GM12878 (cell line): ENCODE results near the gene SSB. TPM values are rescaled to one million over a fixed set of nuclear protein-coding genes. Genes with fewer than 3 reads are reported as not detected.

Source experiments
- BCL11A ChIP-seq: IDR thresholded peaks from 2 replicates; pipeline ENCODE4 v1.6.1; 2011; ENCODE audit warnings: low read depth, low read length
- E2F4 ChIP-seq: IDR thresholded peaks from 2 replicates; pipeline ENCODE4 v1.6.1; 2012; ENCODE audit warnings: low read depth, low read length, improper control_type of control experiment
- GABPA ChIP-seq: IDR thresholded peaks from 2 replicates; pipeline ENCODE4 v1.6.1; 2014; ENCODE audit warnings: antibody characterized with exemption, low read depth, mild to moderate bottlenecking, inconsistent platforms
- MEF2A ChIP-seq: IDR thresholded peaks from 2 replicates; pipeline ENCODE4 v1.6.1; 2011; ENCODE audit warnings: low read depth, mild to moderate bottlenecking, low read length, moderate library complexity; ENCODE audit not compliant: insufficient read depth
- MTA3 ChIP-seq: IDR thresholded peaks from 2 replicates; pipeline ENCODE4 v1.6.1; 2012; ENCODE audit warnings: low read length, inconsistent platforms, borderline replicate concordance
- NFXL1 ChIP-seq: fragments of 450-650 bp; IDR thresholded peaks from 2 replicates; pipeline ENCODE4 v1.6.1; 2017; ENCODE audit warnings: antibody characterized with exemption, mild to moderate bottlenecking, borderline replicate concordance
- NFYA ChIP-seq: IDR thresholded peaks from 2 replicates; pipeline ENCODE4 v1.6.1; 2011; ENCODE audit warnings: low read depth, mild to moderate bottlenecking, low read length, improper control_type of control experiment, borderline replicate concordance
- PAX8 ChIP-seq: fragments of 450-650 bp; IDR thresholded peaks from 2 replicates; pipeline ENCODE4 v1.6.1; 2017; ENCODE audit warnings: mild to moderate bottlenecking, moderate library complexity
- SIX5 ChIP-seq: IDR thresholded peaks from 2 replicates; pipeline ENCODE4 v1.6.1; 2011; ENCODE audit warnings: mild to moderate bottlenecking, low read depth, low read length, moderate library complexity; ENCODE audit not compliant: severe bottlenecking
- STAT1 ChIP-seq: fragments of 450-650 bp; conservative IDR thresholded peaks from 2 replicates; pipeline ENCODE4 v1.6.1; 2014; ENCODE audit warnings: antibody characterized with exemption, mild to moderate bottlenecking
- ZZZ3 ChIP-seq: IDR thresholded peaks from 2 replicates; pipeline ENCODE4 v1.6.1; 2011; ENCODE audit warnings: low read depth; ENCODE audit not compliant: control insufficient read depth, insufficient read length
- polyA plus RNA-seq, 11 experiments: library from polyadenylated mRNA; depleted of rRNA in 4 of 11; unstranded in 6 of 11; stranded (reverse) in 5 of 11; fragments of >200 nt; fragmentation: Nextera tagmentation in 4 of 11; fragmentation: Illumina TruSeq in 1 of 11; extraction: Ambion mirVana in 4 of 11; extraction: Trizol in 1 of 11; gene quantifications; 1 replicate in 1 of 11; 2 replicates in 10 of 11; pipeline versions ENCODE4 v1.2.1 to v1.2.3, GENCODE V29; 2011 to 2016; ENCODE audit warnings: inconsistent platforms in 2 of 11, missing spikeins in 2 of 11, low read depth in 1 of 11
- total RNA-seq, 4 experiments: library from RNA; depleted of rRNA in 3 of 4; stranded (reverse); fragments of >200 nt in 3 of 4; fragmentation: Illumina TruSeq in 1 of 4; extraction: Trizol in 1 of 4; gene quantifications; 2 replicates each; pipeline versions ENCODE4 v1.2.1 to v1.2.3, GENCODE V29; 2013 to 2021
- TF ChIP-seq, protein P1 (sequence below), 3 experiments: IDR thresholded peaks in 2 of 3; conservative IDR thresholded peaks in 1 of 3; 2 replicates each; pipeline ENCODE4 v1.5.1; 2011; ENCODE audit warnings: low read depth in 3 of 3, low read length in 3 of 3, mild to moderate bottlenecking in 3 of 3, control low read depth in 2 of 3, moderate library complexity in 2 of 3, inconsistent platforms in 1 of 3, mixed read lengths in 1 of 3; ENCODE audit not compliant: control insufficient read depth in 2 of 3, insufficient read depth in 1 of 3; ENCODE audit errors: extremely low read depth in 1 of 3
- TF ChIP-seq, protein P2 (sequence below): fragments of 450-650 bp; IDR thresholded peaks from 2 replicates; pipeline ENCODE4 v1.6.1; 2017; ENCODE audit warnings: mild to moderate bottlenecking, moderate library complexity

The SSB gene
- total and polyA plus RNA-seq, 10 of the 15 experiments (the other 5 are each of a cell fraction or from before 2014, with no cell fraction given): 103 to 313 (median 200) TPM

- TF ChIP-seq, protein P1, sequence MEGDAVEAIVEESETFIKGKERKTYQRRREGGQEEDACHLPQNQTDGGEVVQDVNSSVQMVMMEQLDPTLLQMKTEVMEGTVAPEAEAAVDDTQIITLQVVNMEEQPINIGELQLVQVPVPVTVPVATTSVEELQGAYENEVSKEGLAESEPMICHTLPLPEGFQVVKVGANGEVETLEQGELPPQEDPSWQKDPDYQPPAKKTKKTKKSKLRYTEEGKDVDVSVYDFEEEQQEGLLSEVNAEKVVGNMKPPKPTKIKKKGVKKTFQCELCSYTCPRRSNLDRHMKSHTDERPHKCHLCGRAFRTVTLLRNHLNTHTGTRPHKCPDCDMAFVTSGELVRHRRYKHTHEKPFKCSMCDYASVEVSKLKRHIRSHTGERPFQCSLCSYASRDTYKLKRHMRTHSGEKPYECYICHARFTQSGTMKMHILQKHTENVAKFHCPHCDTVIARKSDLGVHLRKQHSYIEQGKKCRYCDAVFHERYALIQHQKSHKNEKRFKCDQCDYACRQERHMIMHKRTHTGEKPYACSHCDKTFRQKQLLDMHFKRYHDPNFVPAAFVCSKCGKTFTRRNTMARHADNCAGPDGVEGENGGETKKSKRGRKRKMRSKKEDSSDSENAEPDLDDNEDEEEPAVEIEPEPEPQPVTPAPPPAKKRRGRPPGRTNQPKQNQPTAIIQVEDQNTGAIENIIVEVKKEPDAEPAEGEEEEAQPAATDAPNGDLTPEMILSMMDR (IDR thresholded peaks at IDR 0.05 in 2 of 3, conservative IDR thresholded peaks at IDR 0.05 in 1 of 3; ENCODE audit: control insufficient read depth in 2 of 3, extremely low read depth in 1 of 3, insufficient read depth in 1 of 3, low read depth in 3 of 3, low read length in 3 of 3): peak; percentile 85 to 99 (median 98)
- no peak for TF ChIP-seq NFYA
- TF ChIP-seq ZZZ3: no peak
- TF ChIP-seq GABPA: no peak
- TF ChIP-seq E2F4: no peak
- TF ChIP-seq, protein P2, sequence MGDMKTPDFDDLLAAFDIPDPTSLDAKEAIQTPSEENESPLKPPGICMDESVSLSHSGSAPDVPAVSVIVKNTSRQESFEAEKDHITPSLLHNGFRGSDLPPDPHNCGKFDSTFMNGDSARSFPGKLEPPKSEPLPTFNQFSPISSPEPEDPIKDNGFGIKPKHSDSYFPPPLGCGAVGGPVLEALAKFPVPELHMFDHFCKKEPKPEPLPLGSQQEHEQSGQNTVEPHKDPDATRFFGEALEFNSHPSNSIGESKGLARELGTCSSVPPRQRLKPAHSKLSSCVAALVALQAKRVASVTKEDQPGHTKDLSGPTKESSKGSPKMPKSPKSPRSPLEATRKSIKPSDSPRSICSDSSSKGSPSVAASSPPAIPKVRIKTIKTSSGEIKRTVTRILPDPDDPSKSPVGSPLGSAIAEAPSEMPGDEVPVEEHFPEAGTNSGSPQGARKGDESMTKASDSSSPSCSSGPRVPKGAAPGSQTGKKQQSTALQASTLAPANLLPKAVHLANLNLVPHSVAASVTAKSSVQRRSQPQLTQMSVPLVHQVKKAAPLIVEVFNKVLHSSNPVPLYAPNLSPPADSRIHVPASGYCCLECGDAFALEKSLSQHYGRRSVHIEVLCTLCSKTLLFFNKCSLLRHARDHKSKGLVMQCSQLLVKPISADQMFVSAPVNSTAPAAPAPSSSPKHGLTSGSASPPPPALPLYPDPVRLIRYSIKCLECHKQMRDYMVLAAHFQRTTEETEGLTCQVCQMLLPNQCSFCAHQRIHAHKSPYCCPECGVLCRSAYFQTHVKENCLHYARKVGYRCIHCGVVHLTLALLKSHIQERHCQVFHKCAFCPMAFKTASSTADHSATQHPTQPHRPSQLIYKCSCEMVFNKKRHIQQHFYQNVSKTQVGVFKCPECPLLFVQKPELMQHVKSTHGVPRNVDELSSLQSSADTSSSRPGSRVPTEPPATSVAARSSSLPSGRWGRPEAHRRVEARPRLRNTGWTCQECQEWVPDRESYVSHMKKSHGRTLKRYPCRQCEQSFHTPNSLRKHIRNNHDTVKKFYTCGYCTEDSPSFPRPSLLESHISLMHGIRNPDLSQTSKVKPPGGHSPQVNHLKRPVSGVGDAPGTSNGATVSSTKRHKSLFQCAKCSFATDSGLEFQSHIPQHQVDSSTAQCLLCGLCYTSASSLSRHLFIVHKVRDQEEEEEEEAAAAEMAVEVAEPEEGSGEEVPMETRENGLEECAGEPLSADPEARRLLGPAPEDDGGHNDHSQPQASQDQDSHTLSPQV: peak; percentile 91; the same call in 1 of the 2 replicates
- TF ChIP-seq MEF2A: 0 out of 2 replicates have a peak, but pooled peaks have one; percentile 25
- TF ChIP-seq SIX5: no peak
- TF ChIP-seq NFXL1: no peak
- no peak for TF ChIP-seq BCL11A
- TF ChIP-seq STAT1: 0 out of 2 replicates have a peak, but pooled peaks have one; percentile 55
- no peak for TF ChIP-seq PAX8
- TF ChIP-seq MTA3: no peak
- TF ChIP-seq, all 136 proteins: peak for 46
Observed at GRCh38 chr2:169824373-169825333, 26.0 kb downstream of the SSB start, which contains the start of gene METTL5 (continued).
